ENCODE results near the gene MBTPS1. TPM values are rescaled to one million over a fixed set of nuclear protein-coding genes. Genes with fewer than 3 reads are reported as not detected.

Gene MBTPS1
- polyA plus RNA-seq, 3 donors, result 100 to 116 (median 111) TPM

DNA sequence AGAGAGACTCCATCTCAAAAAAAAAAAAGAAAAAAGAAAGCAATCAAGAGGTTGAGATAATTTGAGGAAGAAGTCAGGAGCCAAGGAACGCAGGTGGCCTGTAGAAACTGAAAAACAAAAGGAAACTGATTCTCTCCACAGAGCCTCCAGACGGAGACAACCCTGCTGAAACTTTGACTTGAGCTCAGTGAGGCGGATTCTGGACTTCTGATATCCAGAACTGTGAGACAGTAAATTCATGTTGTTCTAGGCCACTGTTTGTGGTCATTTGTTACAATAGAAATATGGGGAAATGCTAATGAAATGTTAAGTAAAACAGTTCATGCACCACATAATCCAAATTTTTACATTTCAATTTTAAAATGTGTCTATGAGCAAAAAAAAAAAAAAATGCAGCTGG lies 5.2 kb downstream of the MBTPS1 start:
- DNase-seq (ENCODE audit: extremely low read depth in 1 of 11, low read depth in 9 of 11, low spot score in 4 of 11), result no peak

DNA sequence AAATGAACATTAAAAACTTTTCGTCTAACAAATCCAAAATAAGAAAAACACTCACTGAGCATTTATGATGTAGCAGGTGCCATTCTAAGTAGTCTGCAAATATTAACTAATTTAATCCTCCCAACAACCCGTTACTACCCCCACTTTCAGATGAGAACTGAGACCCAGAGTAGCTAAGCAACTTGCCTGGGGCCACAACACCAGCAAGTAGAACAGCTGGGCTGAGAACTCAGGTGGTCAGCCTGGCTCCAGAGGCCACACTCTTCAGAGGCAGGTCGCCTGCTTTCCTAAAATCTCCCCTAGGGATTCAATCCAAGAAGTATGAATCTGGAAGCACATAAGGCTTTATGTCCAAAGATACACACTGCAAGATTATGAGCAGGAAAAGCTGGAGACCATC lies 6.2 kb downstream of the MBTPS1 start:
- DNase-seq (ENCODE audit: extremely low read depth in 1 of 11, low read depth in 9 of 11, low spot score in 4 of 11), result no peak

DNA sequence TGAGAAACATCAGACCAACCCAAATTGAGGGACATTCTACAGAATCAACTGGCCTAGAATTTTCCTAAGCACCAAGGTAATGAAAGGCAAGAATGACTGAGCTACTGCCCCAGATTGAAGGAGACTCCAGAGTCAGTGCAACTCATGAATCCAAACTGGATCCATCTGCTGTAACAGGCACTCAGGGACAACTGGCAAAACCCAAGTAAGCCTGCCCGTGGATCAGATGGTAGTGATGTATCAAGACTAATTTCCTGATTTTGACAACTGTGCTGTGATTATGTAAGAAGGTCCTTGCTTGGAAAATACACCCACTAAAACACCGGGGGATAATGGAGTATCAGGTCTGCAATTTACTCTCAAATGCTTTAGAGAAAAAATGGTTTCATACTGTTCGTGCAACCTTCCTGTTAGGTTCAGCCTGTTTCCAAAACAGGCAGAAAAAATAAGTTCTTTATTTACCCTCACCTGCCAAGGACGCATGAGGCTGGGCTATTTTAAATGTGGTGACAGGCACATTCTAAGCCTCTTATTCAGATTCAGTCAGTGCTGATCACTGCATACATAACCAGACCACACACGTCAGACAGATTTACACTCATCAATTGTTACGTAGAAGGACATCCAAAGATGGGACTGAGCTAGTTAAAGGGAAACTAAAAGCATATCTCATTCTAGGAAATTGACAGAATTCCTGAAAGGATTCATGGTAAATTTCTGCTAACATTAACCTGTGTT lies 7.0 kb downstream of the MBTPS1 start:
- no peak for DNase-seq (ENCODE audit: extremely low read depth in 1 of 11, low read depth in 9 of 11, low spot score in 4 of 11)

DNA sequence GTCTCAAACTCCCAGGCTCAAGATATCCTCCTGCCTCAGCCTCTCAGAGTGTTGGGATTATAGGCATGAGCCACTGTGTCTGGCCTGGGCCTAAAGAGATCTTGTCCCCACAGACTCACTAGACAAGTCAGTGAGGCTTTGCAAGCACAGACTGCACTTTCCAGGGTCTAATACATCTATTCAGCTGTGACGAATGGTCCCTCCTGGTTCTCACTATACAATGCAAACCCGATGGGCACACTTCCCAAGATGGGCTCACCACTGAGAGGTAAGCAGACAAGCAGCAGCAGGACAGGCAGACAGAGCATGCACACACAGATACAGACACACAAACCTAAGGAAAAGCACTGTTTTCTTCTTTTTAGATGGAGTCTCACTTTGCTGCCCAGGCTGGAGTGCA lies 8.8 kb downstream of the MBTPS1 start:
- DNase-seq (ENCODE audit: extremely low read depth in 1 of 11, low read depth in 9 of 11, low spot score in 4 of 11), result no peak

DNA sequence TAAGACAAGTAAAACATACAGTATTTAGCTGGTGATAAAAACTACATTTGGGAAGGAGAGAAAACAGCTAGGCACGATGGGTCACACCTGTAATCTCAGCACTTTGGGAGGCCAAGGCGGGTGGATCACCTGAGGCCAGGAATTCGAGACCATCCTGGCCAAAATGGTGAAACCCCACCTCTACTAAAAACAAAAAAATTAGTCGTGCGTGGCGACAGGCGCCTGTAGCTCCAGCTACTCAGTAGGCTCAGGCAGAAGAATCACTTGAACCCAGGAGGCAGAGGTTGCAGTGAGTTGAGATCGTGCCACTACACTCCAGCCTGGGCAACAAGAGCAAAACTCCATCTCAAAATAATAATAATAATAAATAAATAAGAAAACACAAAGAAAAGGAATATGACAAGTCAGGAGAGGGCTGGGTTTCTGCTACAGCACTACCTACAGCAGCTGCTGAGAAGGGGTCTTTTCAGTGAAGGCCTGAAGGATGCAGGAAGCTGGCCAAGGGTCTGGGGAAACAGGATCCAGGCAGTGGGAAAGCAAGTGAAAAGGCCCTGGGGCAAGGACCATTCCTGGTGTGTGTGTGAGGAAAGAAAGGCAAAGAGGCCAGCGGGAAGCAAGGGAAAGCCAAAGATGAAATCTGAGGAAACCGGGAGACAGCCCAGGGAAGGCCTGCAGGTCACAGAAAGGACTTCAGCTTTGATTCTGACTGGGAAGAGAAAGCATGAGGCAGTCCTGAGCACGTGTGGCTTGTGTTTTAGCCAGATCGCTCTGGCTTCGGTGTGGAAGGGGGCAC lies 10.6 kb downstream of the MBTPS1 start:
- no peak for DNase-seq (ENCODE audit: extremely low read depth in 1 of 11, low read depth in 9 of 11, low spot score in 4 of 11)

DNA sequence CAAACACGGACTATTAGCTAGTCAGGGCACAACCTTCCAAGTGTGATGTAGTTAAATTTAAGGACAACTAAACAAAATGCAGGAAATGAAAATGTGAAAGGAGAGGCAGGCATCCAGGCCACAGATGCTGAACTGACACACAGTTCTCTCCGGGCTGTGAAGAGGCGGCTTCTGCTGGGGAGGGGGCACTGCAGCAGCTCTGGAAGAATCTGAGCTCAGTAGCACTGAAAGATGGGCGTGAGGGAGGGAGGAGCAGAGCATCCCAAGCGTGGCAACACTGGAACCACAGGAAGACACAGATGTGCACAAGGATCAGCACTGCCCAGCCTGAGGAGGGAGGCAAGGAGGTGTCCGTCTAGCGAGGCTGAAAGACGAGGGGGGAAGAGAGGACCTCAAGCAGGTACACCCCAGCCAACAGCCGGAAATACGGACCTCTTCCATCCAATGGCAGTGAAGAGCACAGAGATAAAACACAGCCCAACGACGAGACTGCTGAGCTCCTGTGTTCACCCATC lies 11.4 kb downstream of the MBTPS1 start:
- no peak for DNase-seq (ENCODE audit: extremely low read depth in 1 of 11, low read depth in 9 of 11, low spot score in 4 of 11)

DNA sequence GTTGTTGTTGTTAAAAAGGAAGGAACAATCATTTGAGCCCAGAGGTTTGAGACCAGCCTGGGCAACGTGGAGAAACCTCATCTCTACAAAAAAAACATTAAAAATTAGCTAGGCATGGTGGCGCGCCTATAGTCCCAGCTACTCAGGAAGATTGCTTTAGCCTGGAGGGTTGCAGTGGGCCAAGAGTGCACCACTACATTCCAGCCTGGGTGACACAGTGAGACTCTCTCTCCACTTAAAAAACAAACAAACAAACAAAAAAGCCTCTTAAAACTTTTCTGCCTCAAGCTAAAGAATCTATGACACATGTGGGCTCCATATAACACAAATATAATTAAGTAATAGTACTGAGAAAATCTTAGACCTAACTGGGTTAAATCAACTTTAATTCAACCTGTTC lies 12.5 kb downstream of the MBTPS1 start:
- no peak for DNase-seq (ENCODE audit: extremely low read depth in 1 of 11, low read depth in 9 of 11, low spot score in 4 of 11)

DNA sequence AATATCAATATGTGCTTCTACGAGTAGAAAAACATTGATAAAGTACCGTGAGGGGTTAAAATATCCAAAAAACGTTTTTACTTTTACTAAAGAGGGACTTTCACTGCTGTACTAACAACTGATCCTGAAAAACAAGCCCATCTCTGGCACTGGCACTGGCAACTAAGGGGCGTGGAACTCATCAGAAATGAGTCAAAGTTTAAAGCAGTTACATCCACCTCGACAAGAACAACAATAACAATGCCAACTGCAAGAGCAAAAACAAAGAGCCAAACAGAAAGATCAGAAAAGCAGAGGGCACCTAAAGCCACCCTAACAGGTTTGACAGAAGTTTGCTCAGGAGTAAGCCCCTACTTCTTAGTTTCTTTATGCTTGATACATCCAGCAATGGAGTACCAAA lies 13.1 kb downstream of the MBTPS1 start:
- no peak for DNase-seq (ENCODE audit: extremely low read depth in 1 of 11, low read depth in 9 of 11, low spot score in 4 of 11)

DNA sequence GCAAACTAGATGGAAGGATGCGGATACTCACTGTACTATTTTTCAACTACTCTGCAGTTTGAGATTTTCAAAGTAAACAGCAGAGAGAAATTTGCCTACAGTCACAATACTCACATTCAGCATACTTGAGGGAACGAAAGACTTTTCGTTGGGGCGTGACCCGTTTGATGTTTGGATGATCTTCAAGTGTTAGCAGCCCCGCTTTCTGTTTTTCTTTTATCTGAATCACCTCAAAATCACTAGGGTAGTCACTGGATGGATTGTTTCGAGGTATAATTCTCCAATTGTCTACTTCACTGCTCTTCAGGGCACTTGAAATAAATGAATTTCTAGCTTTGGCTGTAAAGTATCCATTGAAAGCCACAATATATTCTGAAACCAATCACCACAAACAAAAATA lies 17.8 kb downstream of the MBTPS1 start:
- no peak for DNase-seq (ENCODE audit: extremely low read depth in 1 of 11, low read depth in 9 of 11, low spot score in 4 of 11)

DNA sequence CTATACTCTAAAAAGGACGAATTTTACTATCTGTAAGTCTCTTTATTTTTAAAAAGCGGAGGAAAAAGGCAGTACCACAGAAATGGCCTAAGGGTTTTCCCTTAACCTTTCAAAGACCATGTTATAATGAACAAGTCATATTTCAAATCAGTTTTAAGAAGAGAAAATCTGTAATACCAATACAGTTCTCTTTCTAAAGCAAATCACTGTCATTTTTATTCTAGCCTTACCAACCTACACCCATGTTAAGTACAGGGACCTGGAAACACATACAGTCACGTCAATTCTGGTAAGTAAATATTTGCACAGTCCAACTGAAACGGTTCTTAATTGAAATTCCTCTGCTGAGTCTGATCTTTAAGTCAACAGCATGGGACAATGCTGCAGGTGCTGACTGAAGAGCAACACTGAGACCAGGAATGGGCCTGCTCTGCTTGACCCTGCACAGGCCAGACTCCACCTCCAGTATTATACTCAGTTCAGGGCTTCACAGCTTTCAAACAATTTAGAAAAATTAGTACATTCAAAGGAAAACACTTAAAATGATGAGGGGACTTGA lies 20.2 kb downstream of the MBTPS1 start:
- no peak for DNase-seq (ENCODE audit: extremely low read depth in 1 of 11, low read depth in 9 of 11, low spot score in 4 of 11)

DNA sequence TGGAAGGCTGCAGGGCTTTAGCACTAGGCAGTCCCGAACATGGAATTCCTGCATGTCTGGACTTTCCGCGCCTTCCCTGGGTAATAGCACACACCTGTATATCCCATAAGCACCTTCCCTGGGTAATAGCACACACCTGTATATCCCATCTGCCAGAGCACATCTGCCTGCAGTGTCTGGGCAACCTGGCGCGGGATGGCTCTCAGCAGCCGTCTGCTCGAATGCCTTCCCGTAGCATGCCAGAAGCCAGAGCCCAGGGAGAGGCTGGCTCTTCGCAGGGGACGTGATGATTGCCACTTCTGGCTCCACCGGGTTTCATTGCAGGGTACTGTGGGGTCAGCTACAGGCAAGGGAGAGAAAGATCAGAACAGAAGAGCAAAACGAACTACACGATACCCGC lies 21.3 kb downstream of the MBTPS1 start:
- no peak for DNase-seq (ENCODE audit: extremely low read depth in 1 of 11, low read depth in 9 of 11, low spot score in 4 of 11)

DNA sequence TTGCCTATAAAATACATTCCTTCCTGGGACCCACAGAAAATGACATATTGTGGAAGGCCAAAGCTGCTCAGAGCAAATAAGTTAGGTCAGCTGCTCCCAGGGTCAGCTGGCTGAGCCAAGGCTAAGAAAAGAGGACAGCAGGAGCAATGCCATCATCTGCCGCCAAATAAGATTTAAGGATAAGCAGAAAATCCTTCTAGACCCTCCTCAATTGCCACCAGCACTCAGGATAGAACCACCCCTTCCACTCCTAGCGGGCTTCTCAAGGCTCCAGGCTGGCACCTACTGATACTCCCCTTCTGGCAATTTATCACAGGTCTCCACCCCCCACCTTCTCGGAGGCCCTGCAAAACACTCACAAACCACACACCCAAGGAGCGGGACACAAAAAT lies 22.9 kb downstream of the MBTPS1 start:
- no peak for DNase-seq (ENCODE audit: extremely low read depth in 1 of 11, low read depth in 9 of 11, low spot score in 4 of 11)

DNA sequence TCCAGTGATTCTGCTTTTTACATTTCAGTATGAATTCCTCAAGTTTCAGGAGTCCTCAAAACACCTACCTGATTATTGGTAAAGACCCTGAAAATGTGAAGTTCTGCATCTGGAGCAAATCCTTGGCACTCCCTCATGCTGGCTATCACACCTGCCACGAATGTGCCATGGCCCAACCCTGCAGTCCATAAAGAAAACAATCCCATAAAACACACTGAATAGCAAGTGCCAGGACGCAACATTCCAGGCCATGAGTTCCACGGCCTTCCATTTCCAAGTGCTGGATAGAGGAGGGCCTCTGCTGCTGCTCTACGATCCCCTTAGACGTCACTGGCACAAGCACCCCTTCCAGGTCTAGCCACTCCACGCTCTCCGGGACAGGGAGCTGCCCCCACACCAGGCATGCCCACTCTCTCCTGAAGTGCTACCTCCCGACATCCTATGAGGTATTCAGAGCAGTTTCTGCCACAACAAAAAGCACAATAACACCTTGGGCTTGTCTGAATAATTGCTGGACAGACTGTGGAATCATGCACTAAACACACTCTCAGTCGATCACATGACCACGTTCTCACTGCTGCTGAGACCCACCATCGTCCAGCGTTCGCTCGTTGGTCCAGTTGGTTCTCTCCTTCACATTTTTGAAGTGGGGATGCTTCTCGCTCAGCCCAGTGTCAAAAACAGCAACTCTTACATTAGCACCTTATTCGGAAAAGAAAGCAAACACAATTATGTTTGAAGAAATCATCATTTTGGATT lies 23.4 kb downstream of the MBTPS1 start:
- no peak for DNase-seq (ENCODE audit: extremely low read depth in 1 of 11, low read depth in 9 of 11, low spot score in 4 of 11)

DNA sequence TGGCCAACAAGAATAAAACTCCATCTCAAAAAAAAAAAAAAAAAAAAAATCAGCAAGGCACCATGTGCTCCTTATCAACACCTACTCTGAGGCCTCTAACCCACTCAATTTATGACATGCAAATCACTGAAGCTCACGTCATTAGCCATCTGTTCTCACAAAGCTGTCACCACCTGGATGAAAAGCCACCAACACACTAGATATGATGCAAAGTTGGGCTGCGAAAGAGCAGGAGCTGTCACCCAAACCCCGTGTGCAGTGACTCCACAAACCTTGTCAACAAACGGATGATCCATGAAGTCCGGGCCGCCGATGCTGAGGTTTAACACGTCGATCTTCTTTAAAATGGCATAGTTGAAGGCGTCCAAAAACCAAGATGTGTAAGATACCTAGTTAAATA lies 25.3 kb downstream of the MBTPS1 start:
- no peak for DNase-seq (ENCODE audit: extremely low read depth in 1 of 11, low read depth in 9 of 11, low spot score in 4 of 11)

DNA sequence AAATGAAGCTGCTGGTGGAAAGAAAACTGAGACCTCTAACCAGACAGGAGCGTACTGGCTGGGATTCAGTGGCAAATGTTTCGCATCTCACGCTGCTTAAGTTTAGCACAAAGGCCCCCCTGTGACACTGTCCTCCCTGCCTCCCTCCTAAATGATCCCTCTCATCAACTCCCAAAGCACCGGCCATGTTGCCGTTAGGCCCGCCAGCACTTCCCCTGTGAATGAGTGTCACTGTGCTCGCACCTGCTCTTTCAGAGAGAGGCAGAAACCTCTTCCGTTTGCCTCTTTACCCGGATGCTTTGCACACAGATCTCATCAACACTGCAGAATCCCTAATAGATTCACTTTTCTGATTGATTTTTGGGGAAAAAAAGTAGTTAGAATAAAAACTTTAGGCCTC lies 26.5 kb downstream of the MBTPS1 start:
- DNase-seq (ENCODE audit: extremely low read depth in 1 of 11, low read depth in 9 of 11, low spot score in 4 of 11), result no peak

DNA sequence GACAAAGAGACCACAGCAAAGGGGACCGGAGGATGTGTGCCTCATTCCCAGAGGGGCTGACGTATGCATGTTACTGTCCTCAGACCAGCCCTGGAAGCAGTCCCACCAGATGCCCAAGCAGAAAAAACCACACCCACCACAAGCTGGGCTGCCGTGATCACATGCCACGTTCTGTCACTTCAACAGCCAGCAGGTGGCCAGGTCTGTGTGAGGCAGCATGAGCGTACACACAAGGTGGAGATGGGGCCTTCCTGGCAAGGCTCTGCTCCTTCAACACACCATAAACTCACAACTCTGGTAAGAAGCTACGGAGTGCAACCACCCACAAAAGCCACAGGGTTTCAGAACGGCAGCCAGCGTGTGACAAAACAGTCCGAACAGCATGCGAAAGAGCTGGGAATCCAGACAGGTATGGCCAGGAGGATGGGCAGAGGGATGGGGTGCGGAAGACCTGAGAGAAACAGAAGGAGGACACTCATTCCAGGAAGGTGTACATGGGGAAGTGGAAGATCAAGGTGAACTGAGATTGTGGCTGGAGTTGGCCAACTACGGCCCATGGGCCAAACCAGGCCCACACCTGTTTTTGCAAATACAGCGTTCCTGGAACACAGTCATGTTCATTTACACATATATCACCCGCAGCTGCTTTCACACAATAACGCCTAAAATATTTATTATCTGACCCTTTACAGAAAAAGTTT lies 27.9 kb downstream of the MBTPS1 start:
- no peak for DNase-seq (ENCODE audit: extremely low read depth in 1 of 11, low read depth in 9 of 11, low spot score in 4 of 11)

DNA sequence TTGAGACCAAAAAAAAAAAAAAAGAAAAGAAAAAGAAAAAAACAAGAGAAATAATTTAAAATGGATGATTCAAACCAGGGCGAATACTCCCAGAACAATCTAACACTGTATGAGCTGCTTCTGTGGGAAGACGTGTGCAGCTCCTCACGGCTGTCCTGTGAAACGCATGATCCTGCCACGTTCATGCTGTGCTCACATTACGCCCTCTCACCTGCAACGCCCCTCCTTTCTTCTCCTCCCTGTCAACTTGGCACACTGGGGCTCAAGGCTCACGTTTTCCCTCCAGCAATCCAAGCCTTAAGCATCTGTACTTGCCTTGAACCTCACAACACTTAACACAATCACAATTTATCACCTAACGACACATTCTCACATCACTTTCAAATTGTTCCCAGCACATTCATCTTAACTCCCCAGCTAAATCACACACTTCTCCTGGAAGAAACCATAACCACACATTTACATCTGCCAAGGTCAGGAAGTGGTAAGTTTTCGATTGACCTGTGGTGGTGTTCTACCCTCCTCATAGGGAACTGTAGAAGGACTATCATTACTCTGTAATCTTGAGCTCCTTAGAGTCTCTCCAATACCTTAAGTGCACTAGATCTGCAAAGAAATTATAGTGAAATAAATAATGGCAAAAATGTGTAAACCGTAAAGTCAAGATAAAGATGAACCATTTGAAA lies 29.1 kb downstream of the MBTPS1 start:
- no peak for DNase-seq (ENCODE audit: extremely low read depth in 1 of 11, low read depth in 9 of 11, low spot score in 4 of 11)

DNA sequence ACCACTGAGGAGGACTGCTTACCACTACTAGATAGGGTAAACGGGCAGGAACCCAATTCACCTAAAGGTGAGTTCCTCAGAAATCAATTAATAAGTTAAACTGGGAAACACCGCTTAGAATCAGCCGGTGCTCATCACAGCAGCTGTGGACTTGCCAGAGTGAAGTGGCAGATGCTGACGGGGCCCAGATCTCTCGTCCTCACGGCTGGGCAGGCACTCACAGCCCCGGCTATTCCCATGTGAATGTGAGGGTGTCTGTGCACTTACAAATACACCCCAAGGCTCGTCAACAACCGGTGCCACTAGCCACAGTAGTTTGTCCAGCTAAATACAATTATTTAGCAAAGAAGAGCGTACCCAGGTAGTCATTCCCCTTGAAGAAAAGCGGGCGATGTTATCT lies 29.7 kb downstream of the MBTPS1 start:
- DNase-seq (ENCODE audit: extremely low read depth in 1 of 11, low read depth in 9 of 11, low spot score in 4 of 11), result no peak

Measured in renal cortex interstitium (tissue), 11 donors.